Uterus (tissue), 2 donors: Measurements from ENCODE around the gene HCN4.

Source experiments
- POLR2A ChIP-seq, 2 donors: fragments of 450-650 bp; IDR thresholded peaks; one replicate each; pipeline ENCODE4 v1.6.1; 2016; ENCODE audit warnings: antibody characterized with exemption in 2 of 2, mild to moderate bottlenecking in 1 of 2, moderate library complexity in 1 of 2
- TF ChIP-seq, protein P1 (sequence below), 4 experiments: fragments of 200-600 bp in 2 of 4; fragments of 450-650 bp in 2 of 4; sonication (generic) in 2 of 4; IDR thresholded peaks; one replicate each; pipeline ENCODE4 v1.5.1; 2016 to 2019; ENCODE audit warnings: antibody characterized with exemption in 4 of 4, mild to moderate bottlenecking in 2 of 4, moderate library complexity in 1 of 4

DNA sequence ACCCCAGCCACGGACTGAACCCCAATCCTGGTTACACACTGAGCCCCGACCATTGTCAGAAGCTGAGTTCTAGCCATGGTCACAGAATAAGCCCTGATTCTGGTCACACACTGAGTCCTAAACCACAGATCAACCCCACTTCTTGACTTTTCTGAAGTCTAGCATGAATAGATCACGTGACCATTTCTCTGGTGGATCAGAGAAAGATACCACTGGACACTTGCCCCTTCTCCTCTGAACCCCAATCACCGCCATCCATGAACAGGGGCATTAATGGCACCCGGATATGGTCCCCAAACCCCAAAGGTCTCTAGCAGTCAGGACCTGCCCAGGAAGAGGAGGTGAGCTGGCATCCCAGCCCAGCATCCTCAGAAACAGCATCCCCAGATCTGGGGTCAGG lies 9.1 kb downstream of the HCN4 start:
- TF ChIP-seq, protein P1, sequence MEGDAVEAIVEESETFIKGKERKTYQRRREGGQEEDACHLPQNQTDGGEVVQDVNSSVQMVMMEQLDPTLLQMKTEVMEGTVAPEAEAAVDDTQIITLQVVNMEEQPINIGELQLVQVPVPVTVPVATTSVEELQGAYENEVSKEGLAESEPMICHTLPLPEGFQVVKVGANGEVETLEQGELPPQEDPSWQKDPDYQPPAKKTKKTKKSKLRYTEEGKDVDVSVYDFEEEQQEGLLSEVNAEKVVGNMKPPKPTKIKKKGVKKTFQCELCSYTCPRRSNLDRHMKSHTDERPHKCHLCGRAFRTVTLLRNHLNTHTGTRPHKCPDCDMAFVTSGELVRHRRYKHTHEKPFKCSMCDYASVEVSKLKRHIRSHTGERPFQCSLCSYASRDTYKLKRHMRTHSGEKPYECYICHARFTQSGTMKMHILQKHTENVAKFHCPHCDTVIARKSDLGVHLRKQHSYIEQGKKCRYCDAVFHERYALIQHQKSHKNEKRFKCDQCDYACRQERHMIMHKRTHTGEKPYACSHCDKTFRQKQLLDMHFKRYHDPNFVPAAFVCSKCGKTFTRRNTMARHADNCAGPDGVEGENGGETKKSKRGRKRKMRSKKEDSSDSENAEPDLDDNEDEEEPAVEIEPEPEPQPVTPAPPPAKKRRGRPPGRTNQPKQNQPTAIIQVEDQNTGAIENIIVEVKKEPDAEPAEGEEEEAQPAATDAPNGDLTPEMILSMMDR (IDR thresholded peaks at IDR 0.05) = no peak
- no peak for TF ChIP-seq POLR2A (IDR thresholded peaks at IDR 0.05)
